Measurements from ENCODE around the gene SLC66A3.

SLC66A3 gene

GRCh38 chr2:11133936-11134320, 21.3 kb upstream of the SLC66A3 start:
- no peak for TF ChIP-seq TCF12 (IDR thresholded peaks at IDR 0.05; ENCODE audit: low read depth)
- no peak for TF ChIP-seq TAF1 (IDR thresholded peaks at IDR 0.05; ENCODE audit: low read depth)
- no peak for TF ChIP-seq EGR1 (IDR thresholded peaks at IDR 0.05)
- TF ChIP-seq TEAD4 (IDR thresholded peaks at IDR 0.05): no peak
- TF ChIP-seq NFIC (IDR thresholded peaks at IDR 0.05): no peak
- no peak for TF ChIP-seq RAD21 (IDR thresholded peaks at IDR 0.05; ENCODE audit: low read depth)
- no peak for TF ChIP-seq USF1 (IDR thresholded peaks at IDR 0.05)
- no peak for TF ChIP-seq FOXM1 (IDR thresholded peaks at IDR 0.05; ENCODE audit: borderline replicate concordance, low read depth)
- TF ChIP-seq YY1 (IDR thresholded peaks at IDR 0.05; ENCODE audit: low read depth): no peak

- TF ChIP-seq CEBPB (IDR thresholded peaks at IDR 0.05) (no peak), USF1 (IDR thresholded peaks at IDR 0.05) (no peak), FOXM1 (IDR thresholded peaks at IDR 0.05; ENCODE audit: borderline replicate concordance, low read depth) (no peak), TCF12 (IDR thresholded peaks at IDR 0.05; ENCODE audit: low read depth) (no peak), MAX (IDR thresholded peaks at IDR 0.05) (no peak)
These were observed 20.9 kb upstream of the SLC66A3 start for GRCh38 chr2:11134349-11134748.

GRCh38 chr2:11140492-11140891, 14.8 kb upstream of the SLC66A3 start:
- TF ChIP-seq MAX (IDR thresholded peaks at IDR 0.05) (no peak), TCF12 (IDR thresholded peaks at IDR 0.05; ENCODE audit: low read depth) (no peak), FOXM1 (IDR thresholded peaks at IDR 0.05; ENCODE audit: borderline replicate concordance, low read depth) (no peak), EP300 (IDR thresholded peaks at IDR 0.05; ENCODE audit: borderline replicate concordance) (no peak), NFIC (IDR thresholded peaks at IDR 0.05) (no peak), TEAD4 (IDR thresholded peaks at IDR 0.05) (no peak)

GRCh38 chr2:11141319-11141718, 13.9 kb upstream of the SLC66A3 start:
- TF ChIP-seq FOXM1 (IDR thresholded peaks at IDR 0.05; ENCODE audit: borderline replicate concordance, low read depth) (no peak), ZBTB7A (IDR thresholded peaks at IDR 0.05; ENCODE audit: low read depth) (no peak), EP300 (IDR thresholded peaks at IDR 0.05; ENCODE audit: borderline replicate concordance) (no peak), YY1 (IDR thresholded peaks at IDR 0.05; ENCODE audit: low read depth) (no peak), NFIC (IDR thresholded peaks at IDR 0.05) (no peak), USF1 (IDR thresholded peaks at IDR 0.05) (no peak), TAF1 (IDR thresholded peaks at IDR 0.05; ENCODE audit: low read depth) (no peak), EGR1 (IDR thresholded peaks at IDR 0.05) (no peak), CEBPB (IDR thresholded peaks at IDR 0.05) (no peak), MAX (IDR thresholded peaks at IDR 0.05) (no peak), CREB1 (IDR thresholded peaks at IDR 0.05; ENCODE audit: low read depth) (no peak), RAD21 (IDR thresholded peaks at IDR 0.05; ENCODE audit: low read depth) (no peak), REST (IDR thresholded peaks at IDR 0.05; ENCODE audit: low read depth) (no peak), TCF12 (IDR thresholded peaks at IDR 0.05; ENCODE audit: low read depth) (no peak)

- TF ChIP-seq ZBTB7A (IDR thresholded peaks at IDR 0.05; ENCODE audit: low read depth): no peak
- TF ChIP-seq NFIC (IDR thresholded peaks at IDR 0.05): no peak
These were observed 12.9 kb upstream of the SLC66A3 start for GRCh38 chr2:11142330-11142729.

GRCh38 chr2:11142987-11143386, 12.3 kb upstream of the SLC66A3 start:
- no peak for TF ChIP-seq CREB1 (IDR thresholded peaks at IDR 0.05; ENCODE audit: low read depth)
- TF ChIP-seq FOXM1 (IDR thresholded peaks at IDR 0.05; ENCODE audit: borderline replicate concordance, low read depth): no peak
- no peak for TF ChIP-seq TAF1 (IDR thresholded peaks at IDR 0.05; ENCODE audit: low read depth)
- no peak for TF ChIP-seq NFIC (IDR thresholded peaks at IDR 0.05)
- TF ChIP-seq RAD21 (IDR thresholded peaks at IDR 0.05; ENCODE audit: low read depth): no peak
- TF ChIP-seq YY1 (IDR thresholded peaks at IDR 0.05; ENCODE audit: low read depth): no peak
- TF ChIP-seq CEBPB (IDR thresholded peaks at IDR 0.05): no peak

GRCh38 chr2:11144077-11144737, 11.1 kb upstream of the SLC66A3 start:
- TF ChIP-seq YY1 (IDR thresholded peaks at IDR 0.05; ENCODE audit: low read depth) (no peak), MAX (IDR thresholded peaks at IDR 0.05) (no peak), RAD21 (IDR thresholded peaks at IDR 0.05; ENCODE audit: low read depth) (no peak), USF1 (IDR thresholded peaks at IDR 0.05) (no peak), EGR1 (IDR thresholded peaks at IDR 0.05) (no peak), ZBTB7A (IDR thresholded peaks at IDR 0.05; ENCODE audit: low read depth) (no peak), CREB1 (IDR thresholded peaks at IDR 0.05; ENCODE audit: low read depth) (no peak)

Measured in Ishikawa (cell line).